GM19438 (cell line): ENCODE data around the gene RTP2.

Experiments used
- ATAC-seq: cut with Tn5 transposase; IDR thresholded peaks from one replicate; pipeline ENCODE4 v1.9.1; 2021; ENCODE audit warnings: low read depth; ENCODE audit not compliant: unreplicated experiment

Gene RTP2

GRCh38 chr3:187677604-187678003, 24.8 kb downstream of the RTP2 start:
- ATAC-seq, result no peak

- no peak for ATAC-seq
These were observed 29.3 kb downstream of the RTP2 start for GRCh38 chr3:187673012-187673411.

GRCh38 chr3:187669675-187670504, 32.5 kb downstream of the RTP2 start, which contains the start of gene SST:
TSS of gene SST (minus strand) at chr3:187670394. CDS start at chr3:187670291, 103 bp downstream.
- ATAC-seq, result no peak

GRCh38 chr3:187667526-187667925, 34.8 kb downstream of the RTP2 start:
- no peak for ATAC-seq

- no peak for ATAC-seq
These were observed 36.5 kb downstream of the RTP2 start for GRCh38 chr3:187665764-187666402.

- no peak for ATAC-seq
These were observed 37.3 kb downstream of the RTP2 start for GRCh38 chr3:187665010-187665409.

- ATAC-seq, result no peak
These were observed 39.4 kb downstream of the RTP2 start for GRCh38 chr3:187662848-187663409.

GRCh38 chr3:187661267-187661666, 41.1 kb downstream of the RTP2 start:
- no peak for ATAC-seq

GRCh38 chr3:187651282-187651681, 51.1 kb downstream of the RTP2 start:
- ATAC-seq, result no peak
